AG08395 (cell line): ENCODE data around the gene CRYBB2.
"Not testable (repeated sequence)": the region's sequence is repeated elsewhere in the genome, so short reads cannot be mapped to it uniquely, and the experiment has no call there.

ENCODE experiments used
- DNase-seq: peaks from one replicate; pipeline ENCODE4 v3.0.0; 2012; ENCODE audit warnings: mixed read lengths, low spot score

CRYBB2 gene, protein sequence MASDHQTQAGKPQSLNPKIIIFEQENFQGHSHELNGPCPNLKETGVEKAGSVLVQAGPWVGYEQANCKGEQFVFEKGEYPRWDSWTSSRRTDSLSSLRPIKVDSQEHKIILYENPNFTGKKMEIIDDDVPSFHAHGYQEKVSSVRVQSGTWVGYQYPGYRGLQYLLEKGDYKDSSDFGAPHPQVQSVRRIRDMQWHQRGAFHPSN

DNA sequence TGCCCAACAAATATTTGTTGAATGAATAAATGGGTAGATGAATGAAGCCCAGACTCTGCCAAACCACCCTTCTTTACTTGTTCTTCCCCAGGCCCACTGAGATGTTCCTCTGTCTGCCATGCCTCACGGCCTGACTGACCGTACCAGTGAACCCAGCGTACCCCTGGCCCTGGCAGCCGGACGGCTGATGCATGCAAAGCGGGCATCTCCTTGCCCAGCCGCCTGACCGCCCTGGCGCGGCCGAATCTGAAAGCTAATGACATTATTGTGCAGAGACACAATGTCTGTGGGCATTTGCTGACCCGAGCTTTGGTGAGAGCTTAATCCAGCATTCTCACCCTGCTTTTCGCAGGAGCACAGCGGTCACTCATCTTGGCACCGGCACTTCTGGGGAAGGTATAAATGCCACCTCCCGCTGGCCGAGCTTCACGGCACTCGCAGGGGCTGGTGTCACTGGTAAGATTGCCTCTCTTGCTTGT is at the start of gene CRYBB2:
Gene CRYBB2 (plus strand): TSS at position 429 of the 479 bp plus-strand sequence. CDS start 1,791 bp downstream, outside the sequence.
- DNase-seq = no peak

DNA sequence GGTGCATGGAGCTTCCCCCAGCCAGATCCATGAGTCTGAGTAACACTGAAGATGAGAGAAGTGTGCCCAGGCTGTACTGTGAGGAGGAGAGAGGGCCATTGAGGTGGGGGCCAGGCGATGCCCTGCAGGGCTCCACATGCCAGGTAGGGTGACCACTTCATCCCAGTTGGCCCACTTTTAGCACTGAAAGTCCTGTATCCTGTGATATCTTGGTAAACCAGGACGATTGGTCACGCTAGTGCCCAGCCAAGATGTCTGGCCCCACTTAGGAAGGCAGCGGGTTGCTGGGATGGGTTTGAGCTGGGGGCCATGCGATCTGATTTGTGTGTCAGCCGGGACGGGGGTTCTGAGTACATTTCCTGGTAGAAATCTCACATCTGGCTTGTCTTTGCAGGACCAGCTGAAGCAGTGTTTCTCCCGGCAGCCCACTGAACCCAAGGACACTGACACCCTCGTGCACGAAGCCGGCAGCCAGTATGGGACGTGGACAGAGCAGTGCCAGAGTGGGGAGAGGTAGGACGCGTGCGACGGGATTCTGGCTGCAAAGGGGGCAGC is 48.9 kb upstream of the CRYBB2 start:
- DNase-seq = no peak

DNA sequence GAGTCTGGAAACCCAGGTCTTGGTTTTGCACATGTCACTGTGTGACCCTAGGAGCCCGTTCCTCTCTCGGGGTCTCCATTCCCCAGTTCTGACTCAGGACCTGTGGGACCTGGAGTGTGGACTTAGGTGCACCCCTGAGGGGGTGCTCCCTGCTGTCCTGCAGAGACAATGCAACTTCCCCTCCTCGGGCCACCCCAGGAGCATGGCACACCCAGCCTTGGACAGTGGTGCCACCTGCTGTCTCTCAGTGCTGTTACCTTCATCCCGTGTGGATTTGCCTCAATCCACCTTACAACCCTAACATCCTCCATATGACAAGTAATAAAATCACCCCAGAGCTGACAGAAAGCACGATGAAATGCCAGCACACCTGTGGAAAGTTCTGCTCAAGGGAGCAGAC is 47.3 kb upstream of the CRYBB2 start:
- no peak for DNase-seq

DNA sequence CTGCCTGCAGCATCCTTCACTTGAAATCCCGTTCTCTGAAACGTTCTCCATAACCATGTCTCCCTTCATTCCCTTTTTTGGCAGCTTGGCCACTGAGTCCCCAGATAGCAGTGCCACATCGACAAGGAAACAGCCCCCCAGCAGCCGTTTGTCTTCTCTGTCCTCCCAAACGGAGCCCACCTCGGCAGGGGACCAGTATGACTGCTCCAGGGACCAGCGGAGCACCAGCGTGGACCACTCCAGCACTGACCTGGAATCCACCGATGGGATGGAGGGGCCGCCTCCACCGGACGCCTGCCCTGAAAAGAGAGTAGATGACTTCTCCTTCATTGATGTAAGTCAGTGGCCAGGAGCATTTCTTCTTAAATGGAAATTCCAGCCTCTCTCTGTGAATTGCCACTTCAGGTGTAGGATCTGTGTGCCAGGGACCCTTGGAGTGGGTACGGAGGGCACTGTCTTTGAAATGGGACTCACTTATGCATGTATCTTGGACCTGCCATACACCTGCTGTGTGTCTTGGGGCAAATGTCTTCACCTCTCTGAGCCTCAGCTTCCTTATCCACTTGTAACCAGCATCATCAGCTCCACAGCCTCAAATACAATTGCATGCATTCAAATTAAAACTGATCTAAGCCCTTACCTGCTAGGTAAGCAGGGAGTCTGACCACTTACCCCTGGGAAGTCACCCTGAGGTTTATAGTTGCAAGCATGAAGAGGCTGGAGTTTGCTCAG is 45.1 kb upstream of the CRYBB2 start:
- no peak for DNase-seq

DNA sequence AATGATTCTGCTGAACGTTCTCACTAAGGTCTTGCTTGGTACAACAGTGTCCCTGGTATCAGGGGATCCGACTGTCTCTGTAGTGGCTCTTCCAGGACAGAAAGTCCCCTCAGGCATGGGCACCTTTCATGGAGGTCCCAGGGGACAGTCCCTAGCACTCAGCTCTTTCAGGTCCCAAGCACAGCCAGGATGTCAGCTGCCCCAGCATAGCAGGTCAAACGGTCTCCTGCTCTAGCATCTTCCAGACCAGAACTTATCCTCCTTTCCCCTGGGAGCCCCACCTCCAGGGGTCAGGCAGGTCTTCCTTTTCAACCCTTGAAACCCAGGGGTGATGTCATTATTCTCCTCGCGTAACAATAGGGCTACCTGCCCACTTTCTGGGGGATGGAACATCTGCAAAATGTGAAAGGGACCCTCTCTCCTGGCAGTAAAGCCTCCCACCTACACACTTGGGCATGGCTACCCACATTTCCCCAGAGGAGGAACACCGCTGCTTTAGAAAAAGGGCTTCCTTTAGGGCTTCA is 44.5 kb upstream of the CRYBB2 start:
- no peak for DNase-seq

DNA sequence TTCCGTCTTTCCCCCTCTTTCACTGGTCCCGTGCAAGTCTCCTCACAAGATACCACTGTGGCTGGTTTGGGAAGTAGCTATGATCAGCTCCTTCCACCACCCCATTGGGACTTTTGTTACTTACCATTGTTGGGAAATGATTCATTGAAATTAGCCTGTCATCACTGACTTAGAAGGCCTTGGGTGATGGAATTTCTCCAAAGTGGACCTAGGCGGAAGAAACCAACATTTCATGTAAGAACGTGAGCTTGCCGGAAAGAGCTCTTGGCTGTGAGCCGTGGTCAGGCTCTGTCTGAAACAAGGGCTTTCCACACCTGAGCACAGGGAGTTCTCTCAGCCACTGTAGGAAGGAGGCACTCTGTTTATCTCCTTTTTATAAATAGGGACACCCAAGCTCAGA is 43.3 kb upstream of the CRYBB2 start:
- no peak for DNase-seq

DNA sequence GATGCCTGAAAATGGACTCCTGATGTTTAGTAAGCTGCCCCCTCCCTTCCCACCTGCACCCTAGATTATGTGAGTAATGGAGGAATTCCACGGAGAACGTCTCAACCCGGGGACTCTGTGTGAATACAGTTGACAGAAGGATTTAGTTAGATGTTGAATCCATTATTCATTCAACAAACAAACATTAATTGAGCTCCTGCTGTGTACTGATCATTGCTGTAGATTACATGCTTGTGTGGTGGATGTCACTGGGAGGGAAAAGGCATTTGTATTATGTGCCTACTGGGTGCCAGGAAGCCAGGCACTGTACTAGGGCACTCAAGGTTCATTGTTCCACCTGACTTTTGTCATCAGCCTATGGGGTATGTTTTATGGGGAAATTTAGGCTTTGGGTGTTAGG is 42.6 kb upstream of the CRYBB2 start:
- no peak for DNase-seq

DNA sequence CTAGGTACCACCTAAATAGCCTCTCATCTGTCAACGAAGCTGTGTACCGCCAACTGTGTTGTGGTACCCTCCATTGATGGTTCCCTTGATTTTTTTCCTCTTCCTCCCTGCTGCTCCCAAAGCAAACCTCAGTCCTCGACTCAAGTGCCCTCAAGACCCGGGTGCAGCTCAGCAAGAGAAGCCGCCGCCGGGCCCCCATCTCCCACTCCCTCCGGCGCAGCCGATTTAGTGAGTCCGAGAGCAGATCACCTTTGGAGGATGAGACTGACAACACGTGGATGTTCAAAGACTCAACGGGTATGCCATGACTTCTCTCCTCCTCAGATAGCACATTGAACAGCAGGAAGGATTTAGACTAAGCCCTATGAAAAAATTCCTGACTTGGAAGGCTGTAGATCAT is 42.2 kb upstream of the CRYBB2 start:
- no peak for DNase-seq

DNA sequence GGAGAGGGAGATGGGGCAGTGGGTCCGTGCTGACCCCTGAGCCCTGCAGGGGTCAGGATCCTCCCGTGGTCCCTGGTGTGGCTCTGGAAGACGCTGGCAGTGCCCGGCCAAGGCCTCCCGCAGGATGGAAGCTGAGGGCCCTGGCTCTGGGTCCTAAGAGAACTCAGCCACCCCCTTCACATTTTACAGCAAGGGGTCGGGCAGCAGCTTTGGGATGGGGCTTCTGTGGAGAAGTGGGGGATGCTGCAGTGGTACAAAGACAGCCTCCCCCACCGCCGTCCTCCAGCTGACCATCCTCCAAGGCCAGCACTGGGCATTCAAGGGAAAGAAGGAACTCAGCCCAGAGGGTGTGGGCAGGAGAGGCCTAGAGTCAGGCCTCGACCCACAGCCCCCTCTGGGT is 41.5 kb upstream of the CRYBB2 start:
- DNase-seq = no peak

DNA sequence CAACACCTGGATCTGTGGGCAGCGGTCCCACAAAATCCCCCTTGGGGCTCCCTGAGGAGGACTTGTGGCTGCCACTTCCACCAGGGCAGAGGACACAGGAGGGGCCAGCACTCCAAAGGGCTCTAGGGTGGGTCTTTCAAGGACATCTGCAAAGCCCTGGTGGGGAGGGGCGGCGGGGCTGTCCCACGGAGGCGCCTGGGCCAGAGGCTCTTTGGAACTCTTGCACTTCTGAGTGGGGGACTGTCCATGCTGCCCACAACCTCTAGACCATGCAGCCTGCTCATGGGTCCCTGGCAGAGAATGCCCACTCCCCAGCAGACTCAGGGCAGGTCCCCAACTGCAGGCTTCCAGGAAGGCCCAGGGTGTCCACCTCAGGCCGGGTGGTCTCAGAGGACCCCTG is 41.1 kb upstream of the CRYBB2 start:
- DNase-seq = not testable (repeated sequence)

DNA sequence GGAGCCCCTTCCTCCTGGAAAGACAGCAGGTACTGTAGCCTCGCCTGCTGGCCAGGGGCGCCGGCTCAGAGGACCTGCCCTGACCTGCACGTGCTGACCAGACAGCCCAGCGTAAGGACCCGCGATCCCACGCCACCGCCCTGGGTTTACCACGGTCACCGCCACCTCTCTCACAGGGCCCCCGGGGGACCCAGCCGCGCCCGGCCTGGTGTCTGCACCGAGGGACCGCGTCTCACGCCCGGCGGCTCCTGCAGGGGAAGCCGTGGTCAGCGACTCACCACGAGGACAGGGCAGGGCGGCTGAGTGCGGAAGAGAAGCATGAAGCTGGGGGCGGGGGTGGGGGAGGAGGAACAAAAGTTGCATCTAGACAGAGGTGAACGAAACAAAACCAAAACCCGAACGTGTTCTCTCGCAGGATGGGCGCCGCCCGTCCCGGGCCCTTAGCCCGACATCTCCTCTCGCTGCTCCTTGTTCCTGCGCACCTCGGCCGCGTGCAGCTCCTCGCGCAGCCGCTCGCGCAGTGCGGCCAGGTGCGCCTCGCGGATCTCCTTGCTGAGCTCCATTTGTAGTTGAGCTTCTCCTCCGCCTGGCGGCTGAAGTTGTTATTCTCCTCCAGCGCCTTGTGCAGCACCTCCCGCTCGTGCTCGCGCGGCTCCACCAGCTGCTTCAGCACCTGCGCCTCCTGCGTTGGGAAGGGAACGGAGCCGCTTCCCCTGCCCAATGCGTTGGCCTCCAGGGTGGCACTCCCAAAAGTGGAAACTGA is 40.4 kb upstream of the CRYBB2 start:
- not testable (repeated sequence) for DNase-seq

DNA sequence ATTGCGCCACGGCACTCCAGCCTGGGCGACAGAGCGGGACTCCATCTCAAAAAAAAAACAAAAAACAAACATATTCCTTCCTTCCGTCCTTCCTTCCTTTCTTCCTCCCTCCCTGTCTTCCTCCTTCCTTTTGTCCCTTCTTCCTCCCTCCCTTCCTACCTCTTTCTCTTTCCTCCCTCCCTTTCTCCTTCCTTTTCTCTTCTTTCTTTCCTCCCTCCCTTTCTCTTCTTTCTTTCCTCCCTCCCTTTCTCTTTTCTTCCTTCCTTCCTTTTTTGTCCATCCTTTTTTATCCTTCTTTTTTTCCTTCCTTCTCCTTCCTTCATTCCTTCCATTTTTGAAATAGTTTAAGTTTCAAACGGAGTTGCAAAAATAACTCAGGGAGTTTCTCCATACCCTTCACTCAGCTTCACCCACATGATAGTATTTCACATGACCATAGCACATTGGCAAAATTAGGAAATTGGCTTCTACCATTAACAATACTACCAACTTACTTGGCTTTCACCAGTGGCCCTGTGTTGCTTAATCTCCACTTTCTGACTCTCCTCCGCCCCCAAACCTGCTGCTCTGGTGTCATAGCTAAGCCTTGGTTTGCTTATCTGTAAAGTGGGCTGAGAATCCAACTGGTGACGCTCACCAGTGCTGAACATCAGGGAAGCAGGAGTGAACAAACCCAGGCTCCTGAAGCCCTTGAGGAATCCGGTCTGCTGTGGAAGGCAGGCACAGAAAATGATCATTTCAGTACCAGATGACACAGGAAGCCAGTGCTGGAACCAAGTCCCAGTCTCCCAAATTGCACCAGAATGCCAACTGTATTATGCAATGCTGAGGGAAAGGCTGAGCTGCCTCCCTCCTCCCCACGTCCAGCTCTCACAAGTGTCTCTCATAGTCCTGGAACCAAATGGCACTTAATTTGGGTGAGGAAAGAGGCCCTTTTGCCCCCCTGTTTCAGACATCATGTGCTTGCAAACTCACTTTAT is 37.0 kb upstream of the CRYBB2 start:
- no peak for DNase-seq

DNA sequence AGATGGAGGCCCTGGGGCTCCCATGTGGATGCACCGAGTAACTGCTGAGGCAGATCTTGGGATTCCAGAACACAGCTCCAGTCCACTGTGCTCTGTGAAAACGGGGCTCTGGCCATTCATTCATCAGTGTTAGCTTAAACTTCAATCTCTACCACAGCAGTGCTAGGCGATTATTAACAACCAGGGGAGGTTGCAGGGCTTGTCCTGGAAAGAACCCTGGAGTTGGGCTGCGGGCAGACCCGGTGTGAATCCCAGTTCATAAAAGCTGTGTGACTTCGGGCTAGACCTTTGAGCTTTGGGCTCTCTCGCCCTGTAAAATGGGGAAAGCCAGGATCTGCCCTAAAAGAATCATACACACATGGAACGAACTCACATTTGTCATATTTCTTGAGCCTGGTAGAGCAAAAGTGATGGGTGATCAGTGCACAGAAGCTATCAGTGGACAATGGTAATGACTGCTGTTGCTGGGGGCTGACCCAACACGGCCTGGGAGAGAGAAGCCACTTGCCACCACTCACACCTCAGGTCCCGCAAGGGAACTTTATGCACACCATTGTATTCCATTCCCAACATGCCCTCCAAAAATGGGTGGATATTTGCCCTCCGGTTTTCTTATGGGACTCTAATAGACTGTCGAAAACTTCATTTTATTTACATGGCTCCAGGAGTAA is 35.4 kb upstream of the CRYBB2 start:
- no peak for DNase-seq

DNA sequence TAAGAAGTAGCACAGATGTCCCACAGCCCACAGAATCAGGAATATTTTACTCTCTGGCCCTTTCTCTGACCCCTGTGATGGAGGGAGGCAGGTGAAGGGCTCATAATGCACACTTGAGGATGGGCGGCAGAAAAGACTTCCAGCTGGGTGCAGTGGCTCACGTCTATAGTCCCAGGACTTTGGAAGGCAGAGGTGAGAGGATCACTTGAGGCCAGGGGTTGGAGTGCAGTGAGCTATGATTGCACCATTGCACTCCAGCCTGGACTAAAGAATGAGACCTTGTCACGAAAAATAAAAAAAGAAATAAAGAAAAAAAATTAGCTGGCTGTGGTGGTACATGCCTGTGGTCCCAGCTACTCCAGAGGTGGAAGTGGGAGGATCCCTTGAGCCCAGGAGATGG is 33.3 kb upstream of the CRYBB2 start:
- no peak for DNase-seq

DNA sequence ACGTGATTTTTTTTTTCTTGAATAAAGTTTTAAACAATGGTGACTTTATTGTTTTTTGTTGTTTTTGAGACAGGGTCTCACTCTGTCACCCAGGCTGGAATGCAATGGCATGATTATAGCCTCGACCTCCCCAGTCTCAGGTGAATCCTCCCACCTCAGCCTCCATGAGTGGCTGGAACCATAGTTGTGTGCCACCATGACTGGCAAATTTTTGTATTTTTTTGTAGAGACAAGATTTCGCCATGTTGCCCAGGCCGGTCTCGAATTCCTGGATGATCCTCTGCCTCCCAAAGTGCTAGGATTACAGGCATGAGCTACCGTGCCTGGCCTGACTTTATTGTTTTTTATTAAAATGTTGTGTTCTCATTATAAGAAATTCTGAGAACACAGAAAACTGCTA is 32.0 kb upstream of the CRYBB2 start:
- DNase-seq = no peak

DNA sequence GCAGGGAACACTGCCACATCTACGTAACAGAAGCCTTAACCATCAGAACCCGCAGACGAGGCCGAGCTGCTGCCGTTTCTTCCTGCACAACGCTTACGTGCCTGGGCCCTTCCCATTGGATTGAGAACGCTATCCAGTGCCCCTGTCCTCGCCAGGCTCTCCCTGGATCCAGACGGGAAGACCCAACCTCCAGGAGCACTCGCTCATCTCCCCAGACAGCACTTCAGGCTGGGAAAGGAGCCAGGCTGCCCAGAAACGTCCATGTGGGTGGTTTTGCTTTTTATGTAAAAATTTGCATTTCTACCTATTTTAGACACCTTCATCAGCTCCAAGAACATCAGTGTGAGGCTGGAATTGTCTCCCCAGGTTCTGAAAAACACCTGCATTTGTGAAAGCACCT is 27.0 kb upstream of the CRYBB2 start:
- DNase-seq = no peak

DNA sequence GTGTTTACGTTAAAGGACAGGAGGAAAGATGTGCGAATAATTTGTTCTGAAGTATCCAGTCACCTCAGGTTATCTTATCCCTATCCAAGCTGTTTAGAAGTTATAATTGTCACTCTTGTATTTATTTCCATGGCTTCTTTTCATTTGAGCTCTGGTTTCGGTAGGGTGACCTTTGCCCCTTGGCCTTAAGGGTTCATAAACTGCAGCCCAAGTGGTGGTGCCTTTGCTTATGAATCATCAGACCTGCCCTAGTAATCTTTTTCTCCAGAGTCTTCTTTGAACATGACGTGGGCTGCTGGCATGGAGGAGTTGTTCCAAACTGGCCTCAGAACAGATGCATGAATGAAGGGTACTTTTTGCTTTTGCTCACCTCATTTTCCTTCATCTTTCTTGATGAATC is 26.3 kb upstream of the CRYBB2 start:
- DNase-seq = no peak

DNA sequence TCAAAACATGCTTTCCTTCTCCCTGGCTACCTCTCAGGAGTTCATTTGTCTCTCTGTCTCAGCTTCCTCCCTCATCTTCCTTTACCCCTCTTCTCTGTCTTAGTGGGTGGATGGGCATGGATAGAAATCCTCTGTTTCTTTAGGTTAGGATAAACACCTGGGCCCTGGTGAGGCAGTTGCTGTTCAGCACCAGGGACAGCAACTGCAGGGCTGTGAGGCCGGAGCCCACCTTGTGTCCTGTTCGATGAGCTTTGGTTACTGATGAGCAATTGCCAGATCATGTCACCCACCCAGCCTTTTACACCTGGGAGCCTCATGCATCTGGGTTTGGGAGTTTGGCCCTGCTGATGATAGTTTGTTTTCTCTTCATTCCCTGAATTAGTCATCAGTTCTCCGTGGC is 25.9 kb upstream of the CRYBB2 start:
- no peak for DNase-seq

DNA sequence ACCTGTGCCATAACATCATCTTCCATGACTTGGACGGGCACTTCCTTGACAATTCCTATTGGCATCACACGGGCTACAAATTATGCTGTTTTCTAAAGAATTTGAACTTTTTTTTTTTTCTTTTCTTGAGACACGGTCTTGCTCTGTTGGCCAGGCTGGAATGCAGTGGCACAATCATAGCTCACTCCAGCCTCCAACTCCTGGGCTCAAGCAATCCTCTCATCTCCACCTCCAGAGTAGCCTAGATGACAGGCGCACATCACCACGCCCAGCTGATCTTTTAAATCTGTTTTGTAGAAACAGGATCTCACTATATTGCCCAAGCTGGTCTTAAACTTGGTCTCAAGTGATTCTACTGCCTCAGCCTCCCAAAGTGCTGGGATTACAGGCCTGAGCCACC is 23.1 kb upstream of the CRYBB2 start:
- DNase-seq = no peak

DNA sequence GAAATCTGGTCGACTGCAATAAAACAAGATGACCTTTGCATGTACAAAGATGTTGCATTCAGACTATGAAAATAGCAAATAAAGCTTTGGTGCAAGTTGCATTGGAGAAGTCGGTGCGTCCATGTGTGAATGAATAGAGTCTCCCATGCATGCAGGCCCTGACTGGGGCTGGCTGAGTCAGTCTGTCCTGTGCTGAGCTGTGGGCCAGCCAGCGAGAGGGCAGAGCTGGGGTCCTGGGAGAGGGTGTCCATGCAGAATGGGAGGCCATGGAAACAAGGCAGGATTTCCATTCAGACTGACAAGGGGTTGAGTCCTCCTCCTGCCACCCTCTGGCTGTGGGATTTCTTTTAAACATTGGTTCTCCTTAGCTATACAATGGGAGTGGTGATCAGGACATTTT is 22.1 kb upstream of the CRYBB2 start:
- no peak for DNase-seq
